SK-N-SH (cell line): Measurements from ENCODE around the gene MEN1.

Experiments
- EP300 ChIP-seq, 2 experiments: IDR thresholded peaks; 2 replicates each; pipeline versions ENCODE4 v1.4.0 to v1.6.1; 2012; ENCODE audit warnings: borderline replicate concordance in 1 of 2, low read depth in 1 of 2, low read length in 1 of 2
- MXI1 ChIP-seq: IDR thresholded peaks from 2 replicates; pipeline ENCODE4 v1.6.1; 2012; ENCODE audit warnings: mild to moderate bottlenecking, low read depth, low read length, improper control_type of control experiment
- POLR2AphosphoS5 ChIP-seq: IDR thresholded peaks from 2 replicates; pipeline ENCODE4 v1.6.1; 2012; ENCODE audit warnings: low read depth, low read length
- RCOR1 ChIP-seq: fragments of 150-350 bp; IDR thresholded peaks from 2 replicates; pipeline ENCODE4 v1.6.1; 2017; ENCODE audit warnings: antibody characterized with exemption, low read length
- TF ChIP-seq, protein P1 (sequence below): IDR thresholded peaks from 2 replicates; pipeline ENCODE4 v1.4.0; 2012; ENCODE audit warnings: low read depth
- TF ChIP-seq, protein P2 (sequence below): fragments of 200-600 bp; sonication (generic); IDR thresholded peaks from 2 replicates; pipeline ENCODE4 v1.6.1; 2017; ENCODE audit warnings: antibody characterized with exemption, mild to moderate bottlenecking, moderate library complexity

DNA sequence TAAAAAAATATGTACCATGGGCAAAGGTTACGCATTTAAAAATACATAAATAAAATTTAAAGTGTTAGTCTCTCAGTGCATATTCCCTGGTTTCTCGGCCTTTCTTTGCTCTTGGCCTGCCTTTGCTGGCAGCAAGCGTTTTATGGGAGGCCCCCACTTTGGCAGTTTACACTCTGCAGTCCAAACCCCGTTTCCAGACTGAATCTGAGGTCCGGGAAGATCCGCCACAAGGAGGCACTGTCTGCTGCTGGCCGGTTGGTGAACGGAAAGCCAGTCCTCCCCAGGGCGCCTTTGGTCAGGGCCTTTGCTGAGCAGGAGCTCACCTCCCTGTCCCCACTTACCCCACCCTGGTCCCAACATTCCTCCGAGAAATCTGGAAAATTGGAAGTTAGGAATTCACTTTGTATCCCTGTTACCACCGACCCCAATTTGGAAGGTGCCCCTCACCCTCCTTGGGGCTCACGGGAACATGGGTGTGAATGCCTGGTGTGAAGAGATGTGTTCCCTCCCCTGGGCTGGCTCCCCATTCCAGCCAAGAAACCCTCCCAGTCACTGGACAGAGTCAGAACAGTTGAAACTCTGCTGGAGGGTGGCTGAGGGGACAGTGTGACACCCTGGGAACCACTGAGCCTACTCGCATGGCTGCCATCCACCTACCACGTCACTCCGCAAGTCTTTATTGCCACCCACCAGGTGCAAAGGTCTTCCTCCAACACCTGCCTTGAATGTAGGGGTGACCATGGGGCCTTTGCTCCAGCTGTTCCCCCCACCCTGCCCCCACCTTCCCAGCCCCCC lies 22.6 kb downstream of the MEN1 start:
- no peak; the same call in 1 of the 2 replicates for TF ChIP-seq POLR2AphosphoS5
- TF ChIP-seq RCOR1 = no peak
- no peak for TF ChIP-seq EP300 (IDR thresholded peaks at IDR 0.05; ENCODE audit: borderline replicate concordance in 1 of 2, low read depth in 1 of 2, low read length in 1 of 2)
- TF ChIP-seq, protein P1, sequence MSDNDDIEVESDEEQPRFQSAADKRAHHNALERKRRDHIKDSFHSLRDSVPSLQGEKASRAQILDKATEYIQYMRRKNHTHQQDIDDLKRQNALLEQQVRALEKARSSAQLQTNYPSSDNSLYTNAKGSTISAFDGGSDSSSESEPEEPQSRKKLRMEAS = no peak
- TF ChIP-seq, protein P2, sequence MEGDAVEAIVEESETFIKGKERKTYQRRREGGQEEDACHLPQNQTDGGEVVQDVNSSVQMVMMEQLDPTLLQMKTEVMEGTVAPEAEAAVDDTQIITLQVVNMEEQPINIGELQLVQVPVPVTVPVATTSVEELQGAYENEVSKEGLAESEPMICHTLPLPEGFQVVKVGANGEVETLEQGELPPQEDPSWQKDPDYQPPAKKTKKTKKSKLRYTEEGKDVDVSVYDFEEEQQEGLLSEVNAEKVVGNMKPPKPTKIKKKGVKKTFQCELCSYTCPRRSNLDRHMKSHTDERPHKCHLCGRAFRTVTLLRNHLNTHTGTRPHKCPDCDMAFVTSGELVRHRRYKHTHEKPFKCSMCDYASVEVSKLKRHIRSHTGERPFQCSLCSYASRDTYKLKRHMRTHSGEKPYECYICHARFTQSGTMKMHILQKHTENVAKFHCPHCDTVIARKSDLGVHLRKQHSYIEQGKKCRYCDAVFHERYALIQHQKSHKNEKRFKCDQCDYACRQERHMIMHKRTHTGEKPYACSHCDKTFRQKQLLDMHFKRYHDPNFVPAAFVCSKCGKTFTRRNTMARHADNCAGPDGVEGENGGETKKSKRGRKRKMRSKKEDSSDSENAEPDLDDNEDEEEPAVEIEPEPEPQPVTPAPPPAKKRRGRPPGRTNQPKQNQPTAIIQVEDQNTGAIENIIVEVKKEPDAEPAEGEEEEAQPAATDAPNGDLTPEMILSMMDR = peak; percentile 80
- no peak for TF ChIP-seq MXI1
